GM21360 (cell line): ENCODE data around the gene TSHZ2.

Source experiments
- ATAC-seq: cut with Tn5 transposase; IDR thresholded peaks from one replicate; pipeline ENCODE4 v1.9.1; 2021; ENCODE audit warnings: mild to moderate bottlenecking, moderate library complexity; ENCODE audit not compliant: unreplicated experiment

TSHZ2 gene

GRCh38 chr20:53224851-53225250 is 252.7 kb downstream of the TSHZ2 start:
- no peak for ATAC-seq

GRCh38 chr20:53226826-53227225 is 254.7 kb downstream of the TSHZ2 start:
- peak; percentile 73 for ATAC-seq

- no peak for ATAC-seq
Measured at GRCh38 chr20:53227523-53227922, 255.4 kb downstream of the TSHZ2 start.

- no peak for ATAC-seq
Measured at GRCh38 chr20:53231061-53231460, 258.9 kb downstream of the TSHZ2 start.

GRCh38 chr20:53237461-53237860 is 265.3 kb downstream of the TSHZ2 start:
- ATAC-seq: no peak

GRCh38 chr20:53238121-53238660 is 266.0 kb downstream of the TSHZ2 start:
- no peak for ATAC-seq

GRCh38 chr20:53243152-53243551 is 271.0 kb downstream of the TSHZ2 start:
- no peak for ATAC-seq

- no peak for ATAC-seq
Measured at GRCh38 chr20:53244711-53245110, 272.6 kb downstream of the TSHZ2 start.

- ATAC-seq: no peak
Measured at GRCh38 chr20:53245574-53245973, 273.4 kb downstream of the TSHZ2 start.

- ATAC-seq: no peak
Measured at GRCh38 chr20:53247468-53248103, 275.4 kb downstream of the TSHZ2 start.

- ATAC-seq: no peak
Measured at GRCh38 chr20:53250456-53250855, 278.3 kb downstream of the TSHZ2 start.

GRCh38 chr20:53252002-53252401 is 279.8 kb downstream of the TSHZ2 start:
- no peak for ATAC-seq

GRCh38 chr20:53253668-53254067 is 281.5 kb downstream of the TSHZ2 start:
- ATAC-seq: no peak

- no peak for ATAC-seq
Measured at GRCh38 chr20:53255102-53255710, 283.0 kb downstream of the TSHZ2 start.

- ATAC-seq: no peak
Measured at GRCh38 chr20:53258741-53259140, 286.6 kb downstream of the TSHZ2 start.

GRCh38 chr20:53260168-53260567 is 288.0 kb downstream of the TSHZ2 start:
- ATAC-seq: no peak

GRCh38 chr20:53260591-53260990 is 288.4 kb downstream of the TSHZ2 start:
- ATAC-seq: no peak

- ATAC-seq: no peak
Measured at GRCh38 chr20:53262365-53262764, 290.2 kb downstream of the TSHZ2 start.

GRCh38 chr20:53263554-53264438 is 291.6 kb downstream of the TSHZ2 start:
- no peak for ATAC-seq

GRCh38 chr20:53264604-53265003 is 292.4 kb downstream of the TSHZ2 start:
- no peak for ATAC-seq

GRCh38 chr20:53265304-53265875 is 293.2 kb downstream of the TSHZ2 start:
- ATAC-seq: no peak
